K562 (cell line): ENCODE data around the gene RAE1. TPM values are rescaled to one million over a fixed set of nuclear protein-coding genes. Genes with fewer than 3 reads are reported as not detected.

ENCODE experiments used
- AFF1 ChIP-seq, 2 experiments: fragments of 450-650 bp; IDR thresholded peaks; 2 replicates each; pipeline ENCODE4 v1.6.1; 2018; ENCODE audit warnings: mild to moderate bottlenecking in 2 of 2, low read depth in 1 of 2; ENCODE audit not compliant: partially characterized antibody in 2 of 2
- DNMT1 ChIP-seq: fragments of 450-650 bp; IDR thresholded peaks from 2 replicates; pipeline ENCODE4 v1.6.1; 2016; ENCODE audit warnings: antibody characterized with exemption, mild to moderate bottlenecking
- E2F8 ChIP-seq: fragments of 450-650 bp; IDR thresholded peaks from 2 replicates; pipeline ENCODE4 v1.7.1; 2018; ENCODE audit warnings: mild to moderate bottlenecking, low read depth; ENCODE audit not compliant: partially characterized antibody
- GABPB2 ChIP-seq: fragments of 250-450 bp; sonication (Bioruptor Pico); conservative IDR thresholded peaks from 2 replicates; pipeline ENCODE4 v1.5.1; 2021; ENCODE audit warnings: mild to moderate bottlenecking
- KDM2B ChIP-seq: fragments of 250-450 bp; sonication (Bioruptor Pico); IDR thresholded peaks from 2 replicates; pipeline ENCODE4 v1.8.0; 2021; ENCODE audit warnings: mild to moderate bottlenecking, moderate library complexity
- KLF1 ChIP-seq: fragments of 450-650 bp; IDR thresholded peaks from 2 replicates; pipeline ENCODE4 v1.6.1; 2016; ENCODE audit warnings: missing genetic modification characterization, missing compliant biosample characterization
- MAZ ChIP-seq, 2 experiments: fragments of 450-650 bp in 1 of 2; sonication (generic) in 1 of 2; formaldehyde crosslinking; IDR thresholded peaks in 1 of 2; conservative IDR thresholded peaks in 1 of 2; 2 replicates each; pipeline versions ENCODE4 v1.4.0 to v1.5.0; 2020; ENCODE audit warnings: mild to moderate bottlenecking in 1 of 2, missing genetic modification reagents in 1 of 2
- NONO ChIP-seq, 2 experiments: fragments of 200-400 bp in 1 of 2; fragments of 450-650 bp in 1 of 2; formaldehyde crosslinking in 1 of 2; IDR thresholded peaks; 2 replicates each; pipeline ENCODE4 v1.6.1; 2017; ENCODE audit warnings: low read depth in 2 of 2, mild to moderate bottlenecking in 2 of 2, moderate library complexity in 2 of 2, low read length in 1 of 2
- PCBP2 ChIP-seq: fragments of 200-400 bp; formaldehyde crosslinking; IDR thresholded peaks from 2 replicates; pipeline ENCODE4 v1.6.1; 2018; ENCODE audit warnings: low read length, low read depth, mild to moderate bottlenecking, moderate library complexity; ENCODE audit not compliant: poor library complexity, severe bottlenecking
- PML ChIP-seq: IDR thresholded peaks from 2 replicates; pipeline ENCODE4 v1.6.1; 2012; ENCODE audit warnings: low read length, inconsistent platforms
- RBFOX2 ChIP-seq: fragments of 200-400 bp; formaldehyde crosslinking; IDR thresholded peaks from 2 replicates; pipeline ENCODE4 v1.6.1; 2017; ENCODE audit warnings: low read depth, mild to moderate bottlenecking, low read length, moderate library complexity
- SRSF9 ChIP-seq: fragments of 200-400 bp; formaldehyde crosslinking; IDR thresholded peaks from 2 replicates; pipeline ENCODE4 v1.6.1; 2017; ENCODE audit warnings: low read depth, low read length, borderline replicate concordance
- TBL1XR1 ChIP-seq, 2 experiments: IDR thresholded peaks; 2 replicates each; pipeline ENCODE4 v1.6.1; 2012; ENCODE audit warnings: improper control_type of control experiment in 2 of 2, low read length in 2 of 2, mild to moderate bottlenecking in 1 of 2
- TEAD2 ChIP-seq: fragments of 450-650 bp; IDR thresholded peaks from 2 replicates; pipeline ENCODE4 v1.6.1; 2016; ENCODE audit warnings: missing genetic modification characterization, control low read depth, missing compliant biosample characterization
- ZNF140 ChIP-seq: fragments of 250-450 bp; sonication (Bioruptor Pico); IDR thresholded peaks from 2 replicates; pipeline ENCODE4 v1.8.0; 2021; ENCODE audit warnings: moderate library complexity, mild to moderate bottlenecking, inconsistent platforms
- ZNF592 ChIP-seq: fragments of 450-650 bp; IDR thresholded peaks from 2 replicates; pipeline ENCODE4 v1.6.1; 2017; ENCODE audit warnings: antibody characterized with exemption, mild to moderate bottlenecking
- polyA plus RNA-seq, 8 experiments: library from polyadenylated mRNA; depleted of rRNA in 4 of 8; stranded (reverse) in 5 of 8; unstranded in 3 of 8; fragments of >200 nt; fragmentation: Nextera tagmentation in 2 of 8; fragmentation: Illumina TruSeq in 1 of 8; extraction: Ambion mirVana in 2 of 8; extraction: Trizol in 1 of 8; gene quantifications; 2 replicates each; pipeline versions ENCODE4 v1.2.1 to v1.2.3, GENCODE V29; 2011 to 2014; ENCODE audit warnings: inconsistent platforms in 1 of 8, missing spikeins in 1 of 8
- total RNA-seq, 7 experiments: library from RNA; depleted of rRNA in 6 of 7; stranded (reverse); fragments of >200 nt in 6 of 7; fragmentation: Illumina TruSeq in 2 of 7; extraction: Trizol in 2 of 7; gene quantifications; 2 replicates each; pipeline versions ENCODE4 v1.2.1 to v1.2.3, GENCODE V29; 2011 to 2021; ENCODE audit warnings: low replicate concordance in 1 of 7

The RAE1 gene
- total and polyA plus RNA-seq, 9 of the 15 experiments (the other 6 are each of a cell fraction or from before 2014, with no cell fraction given), result 33.7 to 248 (median 77.7) TPM

GRCh38 chr20:57351042-57351783 lies at the start of gene RAE1 (continued):
- TF ChIP-seq AFF1 (IDR thresholded peaks at IDR 0.05; ENCODE audit: low read depth in 1 of 2, partially characterized antibody in 2 of 2), result no peak
- TF ChIP-seq KDM2B (CRISPR knock-in tag), result no peak
- no peak for TF ChIP-seq PCBP2
- peak; percentile 72 for TF ChIP-seq PML
- no peak for TF ChIP-seq ZNF592
- TF ChIP-seq E2F8, result peak; percentile 84
- TF ChIP-seq ZNF140, result no peak
- TF ChIP-seq DNMT1, result no peak
- no peak for TF ChIP-seq KLF1 (tag)
- no peak for TF ChIP-seq SRSF9
- TF ChIP-seq TEAD2, result no peak
- peak in 1 of 2 experiments; percentile 49; a peak in 1 of 4 replicates for TF ChIP-seq TBL1XR1 (IDR thresholded peaks at IDR 0.05; ENCODE audit: low read length in 2 of 2)
- peak in 1 of 2 experiments; percentile 48; a peak in 1 of 4 replicates for TF ChIP-seq NONO (IDR thresholded peaks at IDR 0.05; ENCODE audit: low read depth in 2 of 2, low read length in 1 of 2)
- TF ChIP-seq MAZ (CRISPR knock-in tag; conservative IDR thresholded peaks at IDR 0.05 in 1 of 2, IDR thresholded peaks at IDR 0.05 in 1 of 2), result peak; percentile 27 to 59; a peak in 1 of 4 replicates
- TF ChIP-seq RBFOX2, result peak; percentile 91
- TF ChIP-seq GABPB2 (CRISPR knock-in tag), result no peak
